Measurements from ENCODE around the gene UBASH3A.

Gene UBASH3A

GRCh38 chr21:42463861-42464515 is 60.3 kb downstream of the UBASH3A start:
- TF ChIP-seq, protein P1, sequence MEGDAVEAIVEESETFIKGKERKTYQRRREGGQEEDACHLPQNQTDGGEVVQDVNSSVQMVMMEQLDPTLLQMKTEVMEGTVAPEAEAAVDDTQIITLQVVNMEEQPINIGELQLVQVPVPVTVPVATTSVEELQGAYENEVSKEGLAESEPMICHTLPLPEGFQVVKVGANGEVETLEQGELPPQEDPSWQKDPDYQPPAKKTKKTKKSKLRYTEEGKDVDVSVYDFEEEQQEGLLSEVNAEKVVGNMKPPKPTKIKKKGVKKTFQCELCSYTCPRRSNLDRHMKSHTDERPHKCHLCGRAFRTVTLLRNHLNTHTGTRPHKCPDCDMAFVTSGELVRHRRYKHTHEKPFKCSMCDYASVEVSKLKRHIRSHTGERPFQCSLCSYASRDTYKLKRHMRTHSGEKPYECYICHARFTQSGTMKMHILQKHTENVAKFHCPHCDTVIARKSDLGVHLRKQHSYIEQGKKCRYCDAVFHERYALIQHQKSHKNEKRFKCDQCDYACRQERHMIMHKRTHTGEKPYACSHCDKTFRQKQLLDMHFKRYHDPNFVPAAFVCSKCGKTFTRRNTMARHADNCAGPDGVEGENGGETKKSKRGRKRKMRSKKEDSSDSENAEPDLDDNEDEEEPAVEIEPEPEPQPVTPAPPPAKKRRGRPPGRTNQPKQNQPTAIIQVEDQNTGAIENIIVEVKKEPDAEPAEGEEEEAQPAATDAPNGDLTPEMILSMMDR (IDR thresholded peaks at IDR 0.05; ENCODE audit: low read depth, low read length), result no peak
- no peak for DNase-seq (ENCODE audit: extremely low read depth, low read depth)

- TF ChIP-seq, protein P1 (IDR thresholded peaks at IDR 0.05; ENCODE audit: low read depth, low read length), result no peak
- DNase-seq (ENCODE audit: extremely low read depth, low read depth), result no peak
Observed at GRCh38 chr21:42465008-42465802, 61.5 kb downstream of the UBASH3A start.

GRCh38 chr21:42465803-42466127 is 62.1 kb downstream of the UBASH3A start:
- DNase-seq (ENCODE audit: extremely low read depth, low read depth), result no peak
- TF ChIP-seq, protein P1 (IDR thresholded peaks at IDR 0.05; ENCODE audit: low read depth, low read length), result no peak

DNA sequence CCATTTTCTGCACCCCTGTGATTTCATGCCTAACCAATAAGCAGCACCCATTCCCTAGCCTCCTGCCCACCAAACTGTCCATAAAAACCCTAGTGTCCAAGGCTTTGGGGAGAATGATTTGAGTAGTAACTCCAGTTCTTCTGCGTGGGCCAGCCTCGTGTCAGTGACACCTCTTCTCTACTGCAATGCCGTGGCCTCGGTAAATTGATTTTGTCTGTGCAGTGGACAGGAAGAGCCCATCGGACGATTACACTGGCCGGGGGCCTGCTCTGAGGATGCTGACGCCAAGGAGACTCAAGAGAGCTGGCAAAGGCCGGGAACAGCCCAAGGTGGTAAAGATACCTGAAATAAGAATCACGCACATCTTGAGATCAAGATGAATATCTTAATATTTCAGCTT is 63.0 kb downstream of the UBASH3A start:
- TF ChIP-seq, protein P1 (IDR thresholded peaks at IDR 0.05; ENCODE audit: low read depth, low read length), result no peak
- no peak for DNase-seq (ENCODE audit: extremely low read depth, low read depth)

- TF ChIP-seq, protein P1 (IDR thresholded peaks at IDR 0.05; ENCODE audit: low read depth, low read length), result no peak; the same call in none of the 2 replicates
- DNase-seq (ENCODE audit: extremely low read depth, low read depth), result no peak
Observed at GRCh38 chr21:42467140-42467983, 63.7 kb downstream of the UBASH3A start.

DNA sequence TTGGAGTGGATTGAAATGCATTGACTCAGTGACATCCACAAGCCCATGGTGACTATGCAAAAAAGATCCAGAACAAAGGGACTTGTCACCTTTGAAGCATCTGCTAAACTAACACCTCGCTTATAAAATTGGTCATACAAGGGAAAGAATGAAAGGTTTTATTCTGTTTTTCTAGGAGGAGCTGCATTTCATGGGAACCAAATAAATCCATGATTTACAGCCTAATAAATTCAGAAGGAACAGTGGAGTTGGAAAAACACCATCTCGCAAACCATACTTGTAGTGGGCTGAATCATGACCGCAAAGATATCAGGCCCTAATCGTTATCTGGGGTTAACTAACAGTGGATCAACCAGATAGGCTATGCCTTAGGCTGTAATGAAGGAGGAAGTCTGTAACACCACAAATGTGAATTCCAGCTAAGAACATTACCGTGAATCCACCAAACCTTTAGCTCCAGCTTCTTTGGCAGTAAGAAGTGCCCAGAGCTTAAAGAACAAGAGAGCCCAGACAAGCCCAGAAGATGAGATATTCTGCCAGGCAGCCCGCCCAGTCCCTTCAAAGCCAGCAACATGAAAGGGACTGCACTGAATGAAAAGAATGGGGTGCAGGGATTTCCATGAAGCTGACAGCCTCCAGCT is 64.9 kb downstream of the UBASH3A start:
- TF ChIP-seq, protein P1 (IDR thresholded peaks at IDR 0.05; ENCODE audit: low read depth, low read length), result no peak
- DNase-seq (ENCODE audit: extremely low read depth, low read depth), result no peak

Data from AG09319 (cell line).